Measurements from ENCODE around the gene MEGF11. TPM values are rescaled to one million over a fixed set of nuclear protein-coding genes. Genes with fewer than 3 reads are reported as not detected.

Gene MEGF11
- total RNA-seq, 4 donors from 2014 or later, result 0.97 to 10.6 (median 4.0) TPM

GRCh38 chr15:66278671-66279070 is 25.1 kb upstream of the MEGF11 start:
- TF ChIP-seq CTCF (IDR thresholded peaks at IDR 0.05) (no peak), POLR2A (IDR thresholded peaks at IDR 0.05) (no peak)
- H3K4me3 ChIP-seq (ENCODE audit: low read depth, poor library complexity, severe bottlenecking), result no peak overlapping the region
- 80 to 89% methylated on average over 6 of the region's 6 CpGs for WGBS, 2 donors
- peak in 1 of 2 donors; percentile 59 for DNase-seq (ENCODE audit: low spot score in 2 of 2)
- intact Hi-C loops (cut with DNase I; ENCODE audit: low total_unique reads), result no loop called here

GRCh38 chr15:66278056-66278455 is 24.5 kb upstream of the MEGF11 start:
- DNase-seq (ENCODE audit: low spot score in 2 of 2), result peak in 1 of 2 donors; percentile 42
- TF ChIP-seq CTCF (IDR thresholded peaks at IDR 0.05) (no peak), POLR2A (IDR thresholded peaks at IDR 0.05) (no peak)
- intact Hi-C loops (cut with DNase I; ENCODE audit: low total_unique reads), result no loop called here
- no peak overlapping the region for H3K4me3 ChIP-seq (ENCODE audit: low read depth, poor library complexity, severe bottlenecking)
- 77 to 81% methylated on average over 6 of the region's 6 CpGs for WGBS, 2 donors

DNA sequence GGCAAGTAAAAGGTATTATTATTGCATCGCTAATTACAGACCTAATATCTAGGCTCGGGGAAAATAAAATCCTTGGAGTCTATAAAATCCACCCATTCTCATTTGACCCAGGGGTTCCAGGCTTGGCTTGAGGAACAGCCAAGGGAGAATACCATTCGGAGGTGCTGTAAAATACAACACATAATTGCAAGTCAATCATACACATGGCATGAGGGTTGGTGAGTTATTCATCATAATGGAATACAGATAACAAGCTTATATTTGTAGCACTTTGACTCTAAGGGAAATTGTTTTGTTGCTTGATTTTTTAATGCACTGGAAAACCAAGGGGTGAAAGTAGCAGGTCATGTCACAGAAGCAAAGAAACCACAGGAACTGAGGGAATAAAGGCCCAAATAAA is 23.0 kb upstream of the MEGF11 start:
- WGBS, 2 donors, result 85 to 86% methylated on average over 3 of the region's 3 CpGs
- H3K4me3 ChIP-seq (ENCODE audit: low read depth, poor library complexity, severe bottlenecking), result no peak overlapping the region
- intact Hi-C loops (cut with DNase I; ENCODE audit: low total_unique reads), result no loop called here
- DNase-seq (ENCODE audit: low spot score in 2 of 2), result no peak
- no peak for TF ChIP-seq CTCF (IDR thresholded peaks at IDR 0.05)
- TF ChIP-seq POLR2A (IDR thresholded peaks at IDR 0.05), result no peak

GRCh38 chr15:66275352-66275751 is 21.8 kb upstream of the MEGF11 start:
- H3K4me3 ChIP-seq (ENCODE audit: low read depth, poor library complexity, severe bottlenecking), result no peak overlapping the region
- TF ChIP-seq POLR2A (IDR thresholded peaks at IDR 0.05) (no peak), CTCF (IDR thresholded peaks at IDR 0.05) (no peak)
- intact Hi-C loops (cut with DNase I; ENCODE audit: low total_unique reads), result no loop called here
- no peak for DNase-seq (ENCODE audit: low spot score in 2 of 2)

- intact Hi-C loops (cut with DNase I; ENCODE audit: low total_unique reads), result no loop called here
- no peak overlapping the region for H3K4me3 ChIP-seq (ENCODE audit: low read depth, poor library complexity, severe bottlenecking)
- 68 to 70% methylated on average over 6 of the region's 6 CpGs for WGBS, 2 donors
- no peak for DNase-seq (ENCODE audit: low spot score in 2 of 2)
- TF ChIP-seq POLR2A (IDR thresholded peaks at IDR 0.05) (no peak), CTCF (IDR thresholded peaks at IDR 0.05) (no peak)
Measured at GRCh38 chr15:66270932-66271331, 17.4 kb upstream of the MEGF11 start.

- TF ChIP-seq POLR2A (IDR thresholded peaks at IDR 0.05) (no peak), CTCF (IDR thresholded peaks at IDR 0.05) (no peak)
- no peak overlapping the region for H3K4me3 ChIP-seq (ENCODE audit: low read depth, poor library complexity, severe bottlenecking)
- 26 to 32% methylated on average over 13 of the region's 13 CpGs for WGBS, 2 donors
- intact Hi-C loops (cut with DNase I; ENCODE audit: low total_unique reads), result no loop called here
- no peak for DNase-seq (ENCODE audit: low spot score in 2 of 2)
Measured at GRCh38 chr15:66269326-66270090, 16.0 kb upstream of the MEGF11 start.
